Endothelial cell of umbilical vein (primary cell): ENCODE measurements around the gene EIF3A. TPM values are rescaled to one million over a fixed set of nuclear protein-coding genes. Genes with fewer than 3 reads are reported as not detected.

Source experiments
- BruUV-seq: library from RNA; stranded (reverse); fragments of 400-500 nt; replicated peaks from 2 replicates; lab custom pipeline; 2021; lab: Mats Ljungman, UMichigan
- CTCF ChIA-PET: fragments of 300-600, 350-600 bp; sonication (Branson Sonifier 250); formaldehyde crosslinking; loops from one replicate; lab custom pipeline; 2021; ENCODE audit warnings: antibody characterized with exemption, inconsistent platforms; lab: Charles Lee
- POLR2A ChIA-PET: fragments of 300-600, 350-600 bp; sonication (Branson Sonifier 250); formaldehyde crosslinking; loops from one replicate; lab custom pipeline; 2021; ENCODE audit warnings: antibody characterized with exemption, inconsistent platforms; lab: Charles Lee
- DNase-seq: peaks from one replicate; pipeline ENCODE4 v3.0.0-alpha.2; 2011; ENCODE audit warnings: low read depth, low spot score
- FAIRE-seq: peaks from 2 replicates; lab custom pipeline; 2011; peaks lifted over from hg19 to GRCh38; lab: Jason Lieb, UNC
- H2AFZ ChIP-seq: 2 replicates; pipeline ENCODE4 v1.6.0; 2012; ENCODE audit warnings: low read depth, low read length, control low read depth, inconsistent platforms
- H3K27ac ChIP-seq: 2 replicates; pipeline ENCODE4 v1.5.1; 2011; ENCODE audit warnings: low read depth, mild to moderate bottlenecking, control low read depth, low read length, moderate library complexity; ENCODE audit not compliant: insufficient read depth
- H3K27me3 ChIP-seq, 2 experiments: 2 replicates each; pipeline versions ENCODE4 v1.6.0 to v1.6.1; 2011; ENCODE audit warnings: low read length in 2 of 2, mixed read lengths in 1 of 2; ENCODE audit not compliant: control insufficient read depth in 2 of 2, insufficient read depth in 2 of 2
- H3K36me3 ChIP-seq, 2 experiments: 2 replicates in 1 of 2; 3 replicates in 1 of 2; pipeline ENCODE4 v1.5.1; 2011; ENCODE audit warnings: low read length in 2 of 2, mild to moderate bottlenecking in 1 of 2, moderate library complexity in 1 of 2; ENCODE audit not compliant: control insufficient read depth in 2 of 2, insufficient read depth in 2 of 2; ENCODE audit errors: extremely low read depth in 1 of 2
- H3K4me1 ChIP-seq: 3 replicates; pipeline ENCODE4 v1.5.1; 2011; ENCODE audit warnings: mild to moderate bottlenecking, low read length; ENCODE audit not compliant: control insufficient read depth, insufficient read depth; ENCODE audit errors: extremely low read depth
- H3K4me2 ChIP-seq: 2 replicates; pipeline ENCODE4 v1.6.1; 2011; ENCODE audit warnings: low read length, control low read depth, mixed read lengths; ENCODE audit not compliant: insufficient read depth
- H3K4me3 ChIP-seq, 3 experiments: fragments of 200-600 bp in 1 of 3; sonication (generic), shearing (Covaris generic) in 1 of 3; replicated peaks in 1 of 3; 2 replicates each; pipeline ENCODE4 v1.5.1; 2011 to 2016; ENCODE audit warnings: control low read depth in 3 of 3, low read length in 3 of 3, mild to moderate bottlenecking in 2 of 3, inconsistent platforms in 1 of 3, low read depth in 1 of 3, moderate library complexity in 1 of 3; ENCODE audit not compliant: insufficient read depth in 1 of 3
- H3K79me2 ChIP-seq: 2 replicates; pipeline ENCODE4 v1.6.0; 2012; ENCODE audit warnings: low read length, inconsistent platforms; ENCODE audit not compliant: control insufficient read depth, insufficient read depth
- H3K9ac ChIP-seq: replicated peaks from 2 replicates; pipeline ENCODE3; 2011; ENCODE audit warnings: low read length, control low read depth; ENCODE audit not compliant: insufficient read depth; ENCODE audit errors: extremely low read depth
- H3K9me1 ChIP-seq: replicated peaks from 3 replicates; pipeline ENCODE4 v1.6.0; 2011; ENCODE audit warnings: mild to moderate bottlenecking, low read length; ENCODE audit not compliant: control insufficient read depth, insufficient read depth; ENCODE audit errors: extremely low read depth
- H3K9me3 ChIP-seq: replicated peaks from 2 replicates; pipeline ENCODE4 v1.5.1; 2012; ENCODE audit warnings: low read length, inconsistent platforms; ENCODE audit not compliant: control insufficient read depth, insufficient read depth
- H4K20me1 ChIP-seq: replicated peaks from 2 replicates; pipeline ENCODE3; 2011; ENCODE audit warnings: mild to moderate bottlenecking, low read length; ENCODE audit not compliant: control insufficient read depth, insufficient read depth; ENCODE audit errors: extremely low read depth
- EZH2 ChIP-seq: IDR thresholded peaks from 2 replicates; pipeline ENCODE4 v1.6.1; 2012; ENCODE audit warnings: borderline replicate concordance, low read depth, mild to moderate bottlenecking, moderate library complexity, low read length, inconsistent platforms; ENCODE audit not compliant: severe bottlenecking
- FOS ChIP-seq: IDR thresholded peaks from 2 replicates; pipeline ENCODE4 v1.6.1; 2011; ENCODE audit warnings: mild to moderate bottlenecking, low read length, moderate library complexity, borderline replicate concordance; ENCODE audit not compliant: insufficient read depth
- GATA2 ChIP-seq: IDR thresholded peaks from 2 replicates; pipeline ENCODE4 v1.7.0; 2011; ENCODE audit warnings: low read depth, mild to moderate bottlenecking, moderate library complexity, mixed read lengths, low read length; ENCODE audit not compliant: insufficient read length, insufficient read depth
- JUN ChIP-seq: IDR thresholded peaks from 2 replicates; pipeline ENCODE4 v1.6.1; 2011; ENCODE audit warnings: borderline replicate concordance, low read depth; ENCODE audit not compliant: insufficient read length, insufficient read depth
- MAX ChIP-seq: IDR thresholded peaks from 2 replicates; pipeline ENCODE4 v1.6.1; 2011; ENCODE audit not compliant: insufficient read depth, insufficient read length
- MYC ChIP-seq: IDR thresholded peaks from one replicate; pipeline ENCODE4 v1.6.1; 2011; ENCODE audit warnings: mild to moderate bottlenecking, low read depth, low read length
- POLR2AphosphoS5 ChIP-seq: IDR thresholded peaks from 2 replicates; pipeline ENCODE4 v1.6.1; 2012; ENCODE audit warnings: low read depth, mild to moderate bottlenecking, control low read depth, low read length, moderate library complexity; ENCODE audit not compliant: insufficient read depth
- dilution Hi-C: fragments of 300-500 bp; cut with MboI; formaldehyde crosslinking; loops from one replicate; pipeline ENCODE4 v1.15.0; 2019; ENCODE audit warnings: low sequenced_read_pairs; ENCODE audit not compliant: extremely low pct_ligation_motif_present
- intact Hi-C: fragments of 100-400 bp; cut with micrococcal nuclease; formaldehyde crosslinking; loops from one replicate; pipeline ENCODE4 v1.10.0; 2022
- polyA plus RNA-seq, 4 experiments: library from polyadenylated mRNA; depleted of rRNA in 3 of 4; stranded (reverse) in 3 of 4; unstranded in 1 of 4; fragments of >200 nt; gene quantifications; 2 replicates each; pipeline versions ENCODE4 v1.2.1 to v1.2.3, GENCODE V29; 2011 to 2012; ENCODE audit warnings: missing spikeins in 1 of 4
- total RNA-seq: library from RNA; stranded (reverse); gene quantifications from 2 replicates; pipeline ENCODE4 v1.2.3, GENCODE V29; 2021
- TF ChIP-seq, protein P1 (sequence below), 2 donors: IDR thresholded peaks; 1 replicate in 1 of 2; 2 replicates in 1 of 2; pipeline ENCODE4 v1.5.1; 2011; ENCODE audit warnings: low read length in 2 of 2, mild to moderate bottlenecking in 2 of 2, moderate library complexity in 2 of 2, control low read depth in 1 of 2, inconsistent platforms in 1 of 2, low read depth in 1 of 2; ENCODE audit not compliant: insufficient read depth in 1 of 2; ENCODE audit errors: extremely low read depth in 1 of 2

EIF3A gene
- total and polyA plus RNA-seq, 2 donors (not counting 3 experiments of a cell fraction or from before 2014, with no cell fraction given), result 27.6 to 159 TPM

- Histone ChIP-seq H2AFZ (no peak overlapping the region), H3K9me3 (no peaks in the 10 kb centered on the region), H3K9me1 (no peaks in the 10 kb centered on the region), H3K27me3 (no peaks in the 10 kb centered on the region), H3K9ac (no peak overlapping the region), H3K4me2 (no peak overlapping the region), H3K27ac (no peak overlapping the region), H3K79me2 (no peaks in the 10 kb centered on the region), H3K4me3 (no peak overlapping the region), H4K20me1 (no peaks in the 10 kb centered on the region), H3K36me3 (peaks cover 9 to 16% of the 10 kb centered on the region in 2 experiments), H3K4me1 (no peaks in the 10 kb centered on the region)
- intact Hi-C loops, result no loop called here
- no TSS peak for BruUV-seq
- ChIA-PET POLR2A (no interaction called here), CTCF (no interaction called here)
- DNase-seq (no peak), FAIRE-seq (peak; percentile 26)
- dilution Hi-C loops, result no loop called here
- TF ChIP-seq POLR2AphosphoS5, result no peak
- TF ChIP-seq MYC, result no peak
- no peak for TF ChIP-seq FOS
- TF ChIP-seq GATA2, result no peak
- TF ChIP-seq, protein P1, sequence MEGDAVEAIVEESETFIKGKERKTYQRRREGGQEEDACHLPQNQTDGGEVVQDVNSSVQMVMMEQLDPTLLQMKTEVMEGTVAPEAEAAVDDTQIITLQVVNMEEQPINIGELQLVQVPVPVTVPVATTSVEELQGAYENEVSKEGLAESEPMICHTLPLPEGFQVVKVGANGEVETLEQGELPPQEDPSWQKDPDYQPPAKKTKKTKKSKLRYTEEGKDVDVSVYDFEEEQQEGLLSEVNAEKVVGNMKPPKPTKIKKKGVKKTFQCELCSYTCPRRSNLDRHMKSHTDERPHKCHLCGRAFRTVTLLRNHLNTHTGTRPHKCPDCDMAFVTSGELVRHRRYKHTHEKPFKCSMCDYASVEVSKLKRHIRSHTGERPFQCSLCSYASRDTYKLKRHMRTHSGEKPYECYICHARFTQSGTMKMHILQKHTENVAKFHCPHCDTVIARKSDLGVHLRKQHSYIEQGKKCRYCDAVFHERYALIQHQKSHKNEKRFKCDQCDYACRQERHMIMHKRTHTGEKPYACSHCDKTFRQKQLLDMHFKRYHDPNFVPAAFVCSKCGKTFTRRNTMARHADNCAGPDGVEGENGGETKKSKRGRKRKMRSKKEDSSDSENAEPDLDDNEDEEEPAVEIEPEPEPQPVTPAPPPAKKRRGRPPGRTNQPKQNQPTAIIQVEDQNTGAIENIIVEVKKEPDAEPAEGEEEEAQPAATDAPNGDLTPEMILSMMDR (IDR thresholded peaks at IDR 0.05; ENCODE audit: extremely low read depth in 1 of 2, insufficient read depth in 1 of 2, low read depth in 1 of 2, low read length in 2 of 2), result no peak
- TF ChIP-seq JUN, result no peak
- TF ChIP-seq EZH2, result no peak
- no peak for TF ChIP-seq MAX
These were observed 39.8 kb upstream of the EIF3A start for GRCh38 chr10:119120413-119120867.
